ENCODE measurements around the gene FDX1.

DNA sequence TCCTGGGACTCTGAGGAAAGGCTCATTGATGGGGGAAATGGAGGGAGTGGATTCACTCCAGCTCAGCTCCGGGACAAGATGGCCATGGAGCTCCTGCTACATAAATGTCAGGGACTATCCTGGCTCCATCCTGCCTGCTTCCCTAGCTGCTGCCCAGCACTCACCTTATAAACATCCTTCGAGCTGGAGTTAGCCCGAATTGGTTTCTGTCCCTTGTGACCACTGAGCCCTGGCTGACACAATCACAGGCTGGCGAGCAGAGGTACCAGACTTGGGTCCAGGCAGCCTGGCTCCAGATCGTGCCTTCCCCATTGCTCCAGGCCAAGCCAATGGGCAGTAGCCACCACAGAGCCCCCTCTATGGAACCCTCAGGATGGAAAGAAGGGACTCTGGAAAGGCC, 77.6 kb downstream of the FDX1 start:
- TF ChIP-seq, protein P1, sequence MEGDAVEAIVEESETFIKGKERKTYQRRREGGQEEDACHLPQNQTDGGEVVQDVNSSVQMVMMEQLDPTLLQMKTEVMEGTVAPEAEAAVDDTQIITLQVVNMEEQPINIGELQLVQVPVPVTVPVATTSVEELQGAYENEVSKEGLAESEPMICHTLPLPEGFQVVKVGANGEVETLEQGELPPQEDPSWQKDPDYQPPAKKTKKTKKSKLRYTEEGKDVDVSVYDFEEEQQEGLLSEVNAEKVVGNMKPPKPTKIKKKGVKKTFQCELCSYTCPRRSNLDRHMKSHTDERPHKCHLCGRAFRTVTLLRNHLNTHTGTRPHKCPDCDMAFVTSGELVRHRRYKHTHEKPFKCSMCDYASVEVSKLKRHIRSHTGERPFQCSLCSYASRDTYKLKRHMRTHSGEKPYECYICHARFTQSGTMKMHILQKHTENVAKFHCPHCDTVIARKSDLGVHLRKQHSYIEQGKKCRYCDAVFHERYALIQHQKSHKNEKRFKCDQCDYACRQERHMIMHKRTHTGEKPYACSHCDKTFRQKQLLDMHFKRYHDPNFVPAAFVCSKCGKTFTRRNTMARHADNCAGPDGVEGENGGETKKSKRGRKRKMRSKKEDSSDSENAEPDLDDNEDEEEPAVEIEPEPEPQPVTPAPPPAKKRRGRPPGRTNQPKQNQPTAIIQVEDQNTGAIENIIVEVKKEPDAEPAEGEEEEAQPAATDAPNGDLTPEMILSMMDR (IDR thresholded peaks at IDR 0.05), result no peak
- TF ChIP-seq SMAD3 (CRISPR knock-in tag; IDR thresholded peaks at IDR 0.05; ENCODE audit: borderline replicate concordance) (no peak), ZNF423 (CRISPR knock-in tag; IDR thresholded peaks at IDR 0.05) (no peak), ZNF263 (CRISPR knock-in tag; IDR thresholded peaks at IDR 0.05; ENCODE audit: low read depth) (no peak), PRRX2 (CRISPR knock-in tag; IDR thresholded peaks at IDR 0.05) (no peak), KAT7 (CRISPR knock-in tag; IDR thresholded peaks at IDR 0.05; ENCODE audit: borderline replicate concordance) (no peak), GABPB1 (CRISPR knock-in tag; IDR thresholded peaks at IDR 0.05) (no peak)
- TF ChIP-seq, protein P2, sequence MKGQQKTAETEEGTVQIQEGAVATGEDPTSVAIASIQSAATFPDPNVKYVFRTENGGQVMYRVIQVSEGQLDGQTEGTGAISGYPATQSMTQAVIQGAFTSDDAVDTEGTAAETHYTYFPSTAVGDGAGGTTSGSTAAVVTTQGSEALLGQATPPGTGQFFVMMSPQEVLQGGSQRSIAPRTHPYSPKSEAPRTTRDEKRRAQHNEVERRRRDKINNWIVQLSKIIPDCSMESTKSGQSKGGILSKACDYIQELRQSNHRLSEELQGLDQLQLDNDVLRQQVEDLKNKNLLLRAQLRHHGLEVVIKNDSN (CRISPR knock-in tag; IDR thresholded peaks at IDR 0.05), result no peak

Data from WTC11 (cell line).